HEK293T (cell line): ENCODE results near the gene FPGS.

Source experiments
- BHLHE40 ChIP-seq: fragments of 450-650 bp; IDR thresholded peaks from 2 replicates; pipeline ENCODE4 v1.6.1; 2016; ENCODE audit warnings: mild to moderate bottlenecking, moderate library complexity, borderline replicate concordance
- ELF4 ChIP-seq: fragments of 450-650 bp; IDR thresholded peaks from 2 replicates; pipeline ENCODE4 v1.6.1; 2017; ENCODE audit warnings: antibody characterized with exemption
- FOXK2 ChIP-seq: fragments of 450-650 bp; IDR thresholded peaks from 2 replicates; pipeline ENCODE4 v1.6.1; 2016; ENCODE audit warnings: mild to moderate bottlenecking
- FOXM1 ChIP-seq: fragments of 450-650 bp; IDR thresholded peaks from 2 replicates; pipeline ENCODE4 v1.6.1; 2017; ENCODE audit warnings: mild to moderate bottlenecking, borderline replicate concordance
- LEF1 ChIP-seq: fragments of 450-650 bp; IDR thresholded peaks from 2 replicates; pipeline ENCODE4 v1.6.1; 2017; ENCODE audit warnings: mild to moderate bottlenecking, borderline replicate concordance
- NFRKB ChIP-seq: fragments of 450-650 bp; IDR thresholded peaks from 2 replicates; pipeline ENCODE4 v1.6.1; 2016; ENCODE audit warnings: mild to moderate bottlenecking, moderate library complexity
- SUZ12 ChIP-seq: fragments of 450-650 bp; IDR thresholded peaks from 2 replicates; pipeline ENCODE4 v1.6.1; 2016; ENCODE audit warnings: mild to moderate bottlenecking
- TARDBP ChIP-seq: fragments of 450-650 bp; IDR thresholded peaks from 2 replicates; pipeline ENCODE4 v1.6.1; 2016

GRCh38 chr9:127825319-127826051 is 22.8 kb downstream of the FPGS start:
- no peak for TF ChIP-seq LEF1
- no peak for TF ChIP-seq FOXM1
- no peak for TF ChIP-seq ELF4
- no peak for TF ChIP-seq NFRKB
- TF ChIP-seq SUZ12: no peak
- TF ChIP-seq BHLHE40: no peak
- no peak for TF ChIP-seq TARDBP
- no peak for TF ChIP-seq FOXK2
